Neural progenitor cell (in vitro differentiated cells): ENCODE measurements around the gene TSPEAR.

ENCODE experiments used
- CTCF ChIP-seq: fragments of 200-600 bp; sonication (generic); IDR thresholded peaks from 2 replicates; pipeline ENCODE4 v1.5.1; 2017; ENCODE audit warnings: antibody characterized with exemption, mild to moderate bottlenecking
- EZH2 ChIP-seq: fragments of 200-600 bp; sonication (generic); IDR thresholded peaks from 2 replicates; pipeline ENCODE4 v1.6.1; 2017; ENCODE audit warnings: antibody characterized with exemption, mild to moderate bottlenecking, moderate library complexity
- EZH2phosphoT487 ChIP-seq: fragments of 200-600 bp; sonication (generic); IDR thresholded peaks from 2 replicates; pipeline ENCODE4 v1.6.1; 2017; ENCODE audit warnings: antibody characterized with exemption

- no peak for TF ChIP-seq CTCF
- no peak for TF ChIP-seq EZH2
- TF ChIP-seq EZH2phosphoT487: no peak
These were observed 16.6 kb downstream of the TSPEAR start for GRCh38 chr21:44694776-44695175.
